ENCODE measurements around the gene GLYATL3.

Gene GLYATL3

GRCh38 chr6:49565261-49565660 lies 65.5 kb downstream of the GLYATL3 start:
- no peak for DNase-seq

GRCh38 chr6:49565855-49566254 lies 66.1 kb downstream of the GLYATL3 start:
- no peak for DNase-seq
- TF ChIP-seq GATA1 (IDR thresholded peaks at IDR 0.05; ENCODE audit: low read depth, low read length) (no peak), POLR2A (IDR thresholded peaks at IDR 0.05; ENCODE audit: low read length) (no peak)

More at GRCh38 chr6:49565261-49565660, 65.5 kb downstream of the GLYATL3 start:
- TF ChIP-seq GATA1 (IDR thresholded peaks at IDR 0.05; ENCODE audit: low read depth, low read length) (no peak), POLR2A (IDR thresholded peaks at IDR 0.05; ENCODE audit: low read length) (no peak)

- TF ChIP-seq GATA1 (IDR thresholded peaks at IDR 0.05; ENCODE audit: low read depth, low read length) (no peak), POLR2A (IDR thresholded peaks at IDR 0.05; ENCODE audit: low read length) (no peak)
- DNase-seq, result no peak
Measured at GRCh38 chr6:49570474-49571079, 70.9 kb downstream of the GLYATL3 start.

- no peak for TF ChIP-seq GATA1 (IDR thresholded peaks at IDR 0.05; ENCODE audit: low read depth, low read length)
- TF ChIP-seq POLR2A (IDR thresholded peaks at IDR 0.05; ENCODE audit: low read length), result no peak
- DNase-seq, result no peak
Measured at GRCh38 chr6:49576618-49577017, 76.9 kb downstream of the GLYATL3 start.

Data from erythroblast (primary cell).